Tibial nerve (tissue), 4 donors: ENCODE data around the gene MGAT4D.
"Not testable (repeated sequence)": the region's sequence is repeated elsewhere in the genome, so short reads cannot be mapped to it uniquely, and the experiment has no call there.

ENCODE experiments used
- CTCF ChIP-seq, 5 experiments: fragments of 200-600 bp in 3 of 5; fragments of 450-650 bp in 2 of 5; sonication (generic) in 3 of 5; IDR thresholded peaks; one replicate each; pipeline ENCODE4 v1.5.1; 2016 to 2019; ENCODE audit warnings: antibody characterized with exemption in 5 of 5, mild to moderate bottlenecking in 3 of 5, moderate library complexity in 2 of 5
- EP300 ChIP-seq, 2 donors: sonication (generic); formaldehyde crosslinking; IDR thresholded peaks; one replicate each; pipeline ENCODE4 v1.6.1; 2017; ENCODE audit warnings: antibody characterized with exemption in 2 of 2, mild to moderate bottlenecking in 1 of 2
- POLR2A ChIP-seq, 2 donors: fragments of 450-650 bp; IDR thresholded peaks; one replicate each; pipeline ENCODE4 v1.6.1; 2017; ENCODE audit warnings: antibody characterized with exemption in 2 of 2, mild to moderate bottlenecking in 2 of 2, moderate library complexity in 2 of 2

DNA sequence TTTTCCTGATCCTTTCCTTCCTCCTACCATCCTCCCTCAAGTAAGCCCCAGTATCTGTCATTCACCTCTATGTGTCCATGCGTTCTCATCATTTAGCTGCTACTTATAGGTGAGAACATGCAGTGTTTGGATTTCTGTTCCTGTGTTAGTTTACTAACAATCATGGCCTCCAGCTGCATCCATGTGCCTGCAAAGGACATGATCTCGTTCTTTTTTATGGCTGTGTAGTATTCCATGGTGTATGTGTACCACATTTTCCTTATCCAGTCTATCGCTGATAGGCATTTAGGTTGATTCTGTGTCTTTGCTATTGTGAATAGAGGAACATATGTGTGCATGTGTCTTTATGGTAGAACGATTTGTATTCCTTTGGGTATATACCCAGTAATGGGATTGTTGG lies 53.7 kb downstream of the MGAT4D start:
- not testable (repeated sequence) for TF ChIP-seq CTCF, POLR2A, EP300 (IDR thresholded peaks at IDR 0.05)
